NCI-H187 (cell line): ENCODE data around the gene PCGF3.
"Not testable (repeated sequence)": the region's sequence is repeated elsewhere in the genome, so short reads cannot be mapped to it uniquely, and the experiment has no call there.

Source experiments
- DNase-seq, 2 experiments: peaks; one replicate each; lab custom pipeline; 2025; lab: John Stamatoyannopoulos, UW

Gene PCGF3

GRCh38 chr4:683247-683897 lies 22.3 kb upstream of the PCGF3 start:
- DNase-seq = no peak

DNA sequence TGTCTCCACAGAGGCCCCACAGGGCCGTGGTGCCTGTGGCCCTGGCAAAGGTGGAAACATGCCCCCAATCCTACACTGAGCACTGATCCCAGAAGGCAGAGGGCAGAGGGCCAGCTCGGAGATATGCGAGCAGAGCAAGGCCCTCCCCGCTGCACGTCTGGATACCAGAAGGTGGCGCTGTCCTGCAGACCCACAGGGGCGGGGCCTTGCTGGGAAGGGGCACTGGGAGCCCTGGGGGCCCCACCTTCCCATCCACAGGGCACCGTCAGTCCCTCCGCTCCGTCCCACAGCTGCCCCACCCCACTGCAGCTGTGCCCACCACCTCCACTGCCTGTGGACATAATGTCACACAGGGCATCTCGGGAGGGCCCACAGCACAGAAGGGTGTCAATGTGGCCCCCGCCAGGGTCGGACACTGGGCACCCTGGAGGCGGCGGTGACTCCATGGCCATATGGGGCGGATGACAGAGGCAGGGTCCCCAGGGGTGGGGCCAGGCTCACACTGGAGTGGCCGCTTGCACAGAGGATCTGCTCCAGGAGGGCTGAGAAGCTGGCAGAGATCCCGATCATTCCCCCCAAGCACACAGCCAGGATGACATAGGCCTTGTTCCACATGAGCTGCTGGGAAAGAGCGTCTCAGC lies 21.5 kb upstream of the PCGF3 start:
- no peak for DNase-seq

GRCh38 chr4:684623-685327 lies 20.9 kb upstream of the PCGF3 start:
- no peak for DNase-seq

DNA sequence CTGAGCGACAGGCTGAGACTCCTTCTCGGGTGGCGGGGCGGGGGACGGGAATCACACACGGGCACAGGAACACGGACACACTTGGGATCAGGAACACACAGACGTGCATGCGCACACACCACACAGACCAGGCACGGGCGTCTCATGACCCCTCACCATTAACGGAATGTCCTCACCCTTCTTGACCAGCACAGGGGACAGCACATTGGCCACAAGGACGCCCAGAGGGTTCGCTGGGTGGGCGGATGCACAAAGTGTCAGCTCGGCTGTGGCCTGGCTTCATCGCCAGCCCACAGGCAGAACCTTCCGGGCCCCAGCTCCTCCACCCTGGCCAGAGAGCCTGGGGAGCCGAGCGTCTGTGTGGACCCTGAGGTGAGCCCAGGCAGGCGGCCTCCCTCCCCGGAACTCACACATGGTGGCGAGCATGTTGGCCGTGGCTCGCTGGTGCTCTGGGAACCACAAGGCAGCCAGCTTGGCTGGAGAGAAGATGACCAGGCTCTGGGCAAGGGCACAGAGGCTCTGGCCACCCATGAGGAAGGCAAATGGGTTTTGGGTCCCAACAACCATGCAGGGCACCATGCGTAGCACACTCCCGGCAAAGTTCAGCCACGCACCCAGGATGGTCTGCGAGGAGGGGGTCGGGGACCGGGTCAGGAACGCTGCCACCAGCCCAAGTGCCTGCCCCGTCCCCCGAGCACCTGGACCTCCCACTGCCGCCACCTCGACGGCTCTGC lies 19.8 kb upstream of the PCGF3 start:
- DNase-seq = no peak

- DNase-seq = no peak
Measured at GRCh38 chr4:686413-687040, 19.1 kb upstream of the PCGF3 start.

DNA sequence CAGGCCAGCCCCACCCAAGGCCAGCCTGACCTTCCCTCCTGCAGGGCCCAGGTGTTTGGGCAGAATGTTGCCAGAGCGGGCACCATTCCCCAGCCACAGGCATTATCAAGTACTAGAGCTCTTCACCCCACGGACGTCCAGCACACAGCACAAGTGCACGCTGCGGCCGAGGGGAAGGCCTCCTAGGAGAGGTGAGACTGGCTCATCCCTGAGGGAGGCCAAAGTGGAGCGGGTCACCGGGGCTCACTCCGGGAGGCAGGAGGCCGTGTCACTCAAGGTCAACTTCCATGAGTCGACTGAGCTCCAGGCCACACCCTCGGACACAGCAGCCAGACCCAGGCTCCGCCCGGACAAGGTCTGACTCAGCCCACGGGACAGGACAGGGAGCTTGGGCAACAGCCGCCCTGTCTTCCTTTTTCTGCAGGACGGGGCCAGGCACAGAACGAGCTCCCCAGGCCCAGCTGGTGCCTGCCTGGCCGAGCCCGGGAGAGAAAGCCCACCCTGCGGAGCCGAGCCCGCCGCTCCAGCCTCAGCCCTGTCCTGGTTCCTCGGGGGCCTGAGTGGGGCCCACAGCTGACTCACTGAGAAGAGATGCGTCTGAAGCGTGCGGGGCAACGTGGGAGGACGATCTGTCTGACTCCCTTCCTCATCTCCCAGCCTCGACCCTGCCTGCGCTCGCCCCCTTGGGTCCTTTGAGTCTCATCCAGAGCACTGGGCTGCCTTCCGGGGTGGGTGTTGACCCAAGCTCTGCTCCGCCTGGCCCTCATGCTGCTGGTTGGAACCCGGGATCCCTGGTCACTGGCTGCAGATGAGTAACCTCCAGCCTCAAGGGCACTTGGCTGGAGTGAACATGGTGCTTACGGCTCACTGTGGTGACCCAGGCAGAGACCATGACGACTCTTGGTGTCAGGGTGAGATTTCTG lies 18.3 kb upstream of the PCGF3 start:
- no peak for DNase-seq

- no peak for DNase-seq
Measured at GRCh38 chr4:687971-688853, 17.4 kb upstream of the PCGF3 start.

DNA sequence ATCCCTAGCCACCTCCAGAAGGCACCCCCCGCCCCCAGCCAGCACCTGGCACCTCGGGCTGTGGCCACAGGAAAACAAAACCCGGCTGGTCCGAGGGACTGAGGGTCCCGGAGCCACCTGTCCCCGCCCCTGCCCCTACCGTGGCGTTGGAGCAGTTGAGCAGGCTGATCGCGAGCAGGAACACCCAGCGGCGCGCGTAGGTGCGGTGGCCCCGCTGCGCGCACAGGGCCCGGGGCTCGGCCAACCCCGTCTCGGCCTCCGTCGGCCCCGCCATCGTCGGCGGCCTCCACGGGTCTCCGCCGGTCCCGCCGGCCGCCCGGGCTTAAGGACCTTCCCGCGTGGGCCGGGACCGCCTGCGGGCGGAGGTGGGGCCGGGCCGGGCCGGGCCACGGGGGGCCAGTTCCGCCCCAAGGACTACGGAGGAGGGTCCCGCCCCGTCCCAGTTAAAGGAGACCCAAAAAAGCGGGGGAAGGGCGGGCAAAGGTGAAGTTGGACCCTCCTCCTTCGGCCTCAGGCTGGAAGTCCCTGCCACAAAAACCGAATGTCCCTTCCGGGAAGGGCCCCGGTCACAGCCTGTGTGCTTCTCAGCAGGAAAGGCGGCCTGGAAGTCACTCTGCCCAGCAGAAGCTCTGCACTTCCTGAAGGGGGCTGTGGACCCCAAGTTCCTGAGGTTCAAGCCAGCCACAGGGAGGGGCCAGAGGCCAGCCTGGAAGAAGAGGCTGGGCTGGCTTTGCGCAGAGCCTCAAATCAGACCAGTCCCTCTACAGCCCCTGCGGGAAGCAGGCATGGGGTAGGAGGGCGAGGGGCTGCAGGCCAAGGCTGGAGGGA lies 16.6 kb upstream of the PCGF3 start, which contains the start of gene SLC49A3:
Gene SLC49A3, minus strand, starts transcription at position 298 of the 828 bp plus-strand sequence. Its CDS starts 24 bp downstream, at position 274.
- DNase-seq = no peak

- DNase-seq = no peak
Measured at GRCh38 chr4:689723-690122, 15.9 kb upstream of the PCGF3 start.

DNA sequence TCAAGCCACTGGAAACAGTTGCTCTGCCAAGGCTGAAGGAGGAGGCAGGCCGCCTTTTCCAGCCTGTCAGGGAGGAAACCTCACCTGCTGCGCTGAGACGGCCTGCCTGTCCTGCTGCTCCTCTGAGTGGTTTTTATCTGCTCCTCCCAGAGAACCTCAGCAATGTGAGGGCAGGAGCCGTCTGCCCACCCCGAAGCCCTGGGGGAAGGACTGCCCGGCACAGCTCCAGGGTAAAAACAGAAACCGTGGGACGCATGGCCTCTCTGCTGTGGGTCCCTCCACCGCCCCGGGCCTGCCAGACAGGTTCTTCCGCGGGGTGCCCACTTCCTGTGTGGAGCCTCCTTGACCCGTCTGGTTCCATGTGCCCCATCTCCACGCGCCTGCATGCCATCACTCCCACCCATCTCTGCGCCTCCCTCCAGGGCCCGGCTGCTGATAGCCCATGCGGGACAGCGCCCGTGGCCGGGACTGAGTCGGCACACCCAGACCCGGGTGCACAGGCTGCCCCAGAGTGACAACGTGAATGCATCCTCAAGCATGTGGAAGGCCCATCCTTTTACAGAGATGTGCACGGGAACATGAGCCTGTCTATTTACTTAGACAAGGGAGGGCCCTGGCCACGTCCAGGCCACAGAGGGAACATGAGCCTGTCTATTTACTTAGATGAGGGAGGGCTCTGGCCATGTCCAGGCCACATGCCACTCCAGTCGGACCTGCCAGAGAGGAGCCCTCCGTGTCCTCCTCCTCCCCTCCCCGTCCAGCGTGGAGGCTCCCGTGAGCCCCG lies 12.7 kb upstream of the PCGF3 start:
- no peak for DNase-seq

GRCh38 chr4:694341-694940 lies 11.2 kb upstream of the PCGF3 start:
- not testable (repeated sequence) for DNase-seq

- no peak for DNase-seq
Measured at GRCh38 chr4:699816-700580, 5.6 kb upstream of the PCGF3 start.

GRCh38 chr4:700587-701264 lies 4.9 kb upstream of the PCGF3 start:
- DNase-seq = no peak

GRCh38 chr4:702618-703048 lies 3.0 kb upstream of the PCGF3 start:
- no peak for DNase-seq

DNA sequence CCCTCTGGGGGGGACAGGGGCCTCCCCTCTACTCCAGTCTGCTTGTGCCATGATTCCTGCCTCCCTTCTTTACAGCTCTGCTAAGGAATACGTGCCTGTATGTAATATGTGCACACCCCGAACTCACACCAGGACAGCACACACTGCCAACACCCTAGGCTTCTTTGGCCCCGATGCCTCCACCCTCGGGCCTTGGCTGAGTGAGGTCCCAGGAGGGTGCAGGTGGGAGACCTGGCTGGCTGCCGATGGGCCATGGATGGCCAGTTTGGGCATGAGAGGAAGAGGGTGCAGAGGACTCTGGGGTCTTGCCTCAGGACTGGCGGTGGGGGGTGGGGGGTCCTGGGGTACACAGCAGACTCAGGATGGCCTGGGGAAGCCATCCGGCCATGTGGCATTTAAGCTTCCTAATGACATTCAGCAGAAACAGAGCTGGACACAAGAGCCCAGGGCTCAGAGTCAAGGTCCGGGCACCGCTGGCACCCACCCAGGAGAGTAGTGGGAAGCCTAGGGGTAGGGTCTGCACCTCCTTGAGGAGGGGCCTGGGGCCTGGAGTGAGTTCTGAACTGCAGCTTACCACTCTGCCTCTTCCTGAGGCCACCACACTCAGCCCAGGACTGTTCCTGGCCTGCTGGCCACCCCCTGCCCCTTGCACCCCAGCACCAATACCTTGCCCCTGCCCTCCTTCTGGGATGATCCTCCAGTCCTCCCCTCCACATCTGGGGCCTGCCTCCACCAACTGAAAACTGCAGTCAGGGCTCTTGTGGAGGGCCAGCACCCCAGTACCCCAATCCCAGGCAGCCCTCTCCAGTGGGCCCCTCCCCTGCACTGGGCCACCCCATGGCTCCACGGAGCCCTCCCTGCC lies 2.1 kb upstream of the PCGF3 start:
- DNase-seq = no peak
